ENCODE results near the gene TRERF1. TPM values are rescaled to one million over a fixed set of nuclear protein-coding genes. Genes with fewer than 3 reads are reported as not detected.

Gene TRERF1
- total and polyA plus RNA-seq, 2 of the 8 experiments (the other 6 are each of a cell fraction or from before 2014, with no cell fraction given) = 10.8 to 21.5 TPM

- H4K91ac ChIP-seq (replicated peaks; ENCODE audit: insufficient read length, low read length) = no peak overlapping the region
- no peak overlapping the region for H2BK12ac ChIP-seq (ENCODE audit: low read depth, low read length)
- H3K23ac ChIP-seq (ENCODE audit: insufficient read length) = no peak overlapping the region
- H2BK20ac ChIP-seq (ENCODE audit: low read length) = no peak overlapping the region
- ChIA-PET CTCF (ENCODE audit: partially characterized antibody) (interaction anchor here (0.6 to 1.4 kb wide), 4 partner anchors 70 to 1006 kb away, joined by 3 read pairs; no protein-coding TSS in a partner anchor), POLR2A (ENCODE audit: partially characterized antibody) (no interaction called here)
- FAIRE-seq = no peak
- no peaks in the 10 kb centered on the region for H3K36me3 ChIP-seq (ENCODE audit: control insufficient read depth in 2 of 4, insufficient read depth in 4 of 4, low read length in 3 of 4)
- H3K4me1 ChIP-seq (replicated peaks in 1 of 4; ENCODE audit: control insufficient read depth in 3 of 4, insufficient read depth in 4 of 4, low read length in 3 of 4) = no peaks in the 10 kb centered on the region
- H3K18ac ChIP-seq (ENCODE audit: extremely low read depth, low read length) = no peak overlapping the region
- no peak overlapping the region for H4K8ac ChIP-seq (ENCODE audit: extremely low read depth, insufficient read depth, low read length)
- no peak overlapping the region for H3K56ac ChIP-seq (replicated peaks; ENCODE audit: insufficient read length, low read depth, low read length)
- TF ChIP-seq JUN (IDR thresholded peaks at IDR 0.05; ENCODE audit: low read depth, low read length) (no peak), CTBP2 (IDR thresholded peaks at IDR 0.05; ENCODE audit: borderline replicate concordance, insufficient read depth, insufficient read length, low read length) (no peak), SIN3A (conservative IDR thresholded peaks at IDR 0.05 in 1 of 2, IDR thresholded peaks at IDR 0.05 in 1 of 2; ENCODE audit: low read depth in 1 of 2, low read length in 2 of 2) (no peak), BCL11A (IDR thresholded peaks at IDR 0.05; ENCODE audit: low read depth in 2 of 2, low read length in 2 of 2) (no peak), BACH1 (IDR thresholded peaks at IDR 0.05; ENCODE audit: low read length) (no peak), SP1 (IDR thresholded peaks at IDR 0.05; ENCODE audit: low read depth, low read length) (no peak), ASH2L (IDR thresholded peaks at IDR 0.05; ENCODE audit: low read length) (no peak), CTCF (IDR thresholded peaks at IDR 0.05; ENCODE audit: control extremely low read depth in 1 of 3, insufficient read depth in 1 of 3, low read depth in 1 of 3, low read length in 3 of 3) (no peak), NRF1 (IDR thresholded peaks at IDR 0.05; ENCODE audit: low read depth, low read length) (no peak), MAX (IDR thresholded peaks at IDR 0.05) (no peak), GABPA (IDR thresholded peaks at IDR 0.05; ENCODE audit: borderline replicate concordance, insufficient read depth, low read length) (no peak)
- WGBS, 2 experiments (ENCODE audit: extremely low coverage in 1 of 2, insufficient coverage in 1 of 2, insufficient read length in 1 of 2, insufficient replicate concordance in 2 of 2, low coverage in 1 of 2, low lambda C conversion rate in 2 of 2, missing lambda C conversion rate in 1 of 2) = 86% methylated on average over 3 of the region's 6 CpGs; no CpG with 5 or more reads in 1 of the 2 experiments
- H3K27me3 ChIP-seq (replicated peaks in 1 of 4; ENCODE audit: control insufficient read depth in 3 of 4, extremely low read depth in 1 of 4, insufficient read depth in 3 of 4, low read length in 3 of 4) = no peaks in the 10 kb centered on the region
- H3K4me2 ChIP-seq (ENCODE audit: insufficient read depth in 1 of 2, low read depth in 2 of 2, low read length in 2 of 2) = no peak overlapping the region
- no peak overlapping the region for H3K14ac ChIP-seq (ENCODE audit: insufficient read length)
- H3K9me3 ChIP-seq (ENCODE audit: insufficient read depth in 2 of 2, low read depth in 1 of 2, low read length in 1 of 2) = peaks cover 2 to 6% of the 10 kb centered on the region in 2 experiments; a peak in 2 of 4 replicates
- H2AFZ ChIP-seq (ENCODE audit: low read length) = no peak overlapping the region
- no peaks in the 10 kb centered on the region for H3K79me2 ChIP-seq (ENCODE audit: control insufficient read depth in 1 of 2, insufficient read depth in 2 of 2, low read length in 2 of 2)
- H4K5ac ChIP-seq (ENCODE audit: insufficient read length, low read depth, low read length) = no peak overlapping the region
- H3K23me2 ChIP-seq (ENCODE audit: low read depth, low read length) = no peaks in the 10 kb centered on the region
- no peak overlapping the region for H3K4ac ChIP-seq (replicated peaks; ENCODE audit: insufficient read length, low read depth, low read length)
- no peak overlapping the region for H2BK5ac ChIP-seq (ENCODE audit: low read depth, low read length)
- no peaks in the 10 kb centered on the region for H3K79me1 ChIP-seq (ENCODE audit: low read depth, low read length)
- H2BK15ac ChIP-seq (ENCODE audit: low read length) = no peak overlapping the region
- H4K20me1 ChIP-seq (replicated peaks in 1 of 2; ENCODE audit: control insufficient read depth in 1 of 2, insufficient read depth in 2 of 2, low read length in 2 of 2) = no peaks in the 10 kb centered on the region
- no peak overlapping the region for H3K27ac ChIP-seq (ENCODE audit: low read depth, low read length)
- no peak overlapping the region for H2AK5ac ChIP-seq (ENCODE audit: low read depth, low read length)
- H3K9ac ChIP-seq (replicated peaks in 1 of 4; ENCODE audit: extremely low read depth in 1 of 4, low read depth in 3 of 4, low read length in 3 of 4) = no peak overlapping the region
- H2BK120ac ChIP-seq (replicated peaks; ENCODE audit: low read depth, low read length) = no peak overlapping the region
- no peak overlapping the region for H3K4me3 ChIP-seq (ENCODE audit: extremely low read depth in 1 of 4, insufficient read depth in 2 of 4, low read depth in 3 of 4, low read length in 4 of 4)
- DNase-seq (ENCODE audit: low read depth in 1 of 2, low spot score in 2 of 2) = no peak
Observed at GRCh38 chr6:42462474-42462972, 10.8 kb upstream of the TRERF1 start.

Measured in H1 (cell line).